ENCODE data around the gene PASK.

PASK gene

GRCh38 chr2:241064008-241064801 lies 85.1 kb downstream of the PASK start:
- peak in 2 of 4 experiments; percentile 20 to 47 for DNase-seq

GRCh38 chr2:241063587-241063986 lies 85.7 kb downstream of the PASK start:
- DNase-seq: no peak

DNA sequence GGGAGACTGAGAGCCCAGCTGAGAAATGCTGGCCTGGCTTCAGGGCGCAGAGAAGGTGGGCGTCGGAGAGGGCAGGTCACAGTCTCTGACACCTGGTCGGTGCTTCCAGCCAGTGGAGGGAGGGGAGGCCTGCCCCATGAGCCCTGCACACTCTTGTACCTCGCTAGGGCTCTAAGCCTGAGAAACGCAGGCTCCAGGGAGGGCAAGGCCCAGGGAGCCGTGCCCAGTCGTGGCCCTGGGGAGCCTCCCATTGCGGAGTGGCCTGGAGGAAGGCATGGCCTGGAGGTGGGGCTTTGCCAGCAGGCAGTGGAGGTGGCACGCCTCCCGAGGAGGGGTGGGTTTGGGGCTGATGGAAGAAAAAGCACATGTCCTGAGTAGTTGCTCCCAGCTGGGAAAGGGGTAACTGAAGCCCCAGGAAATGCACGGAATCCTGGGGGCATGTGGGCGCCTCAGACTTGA lies 86.2 kb downstream of the PASK start:
- DNase-seq: no peak

GRCh38 chr2:241062389-241063092 lies 86.7 kb downstream of the PASK start:
- DNase-seq: no peak

DNA sequence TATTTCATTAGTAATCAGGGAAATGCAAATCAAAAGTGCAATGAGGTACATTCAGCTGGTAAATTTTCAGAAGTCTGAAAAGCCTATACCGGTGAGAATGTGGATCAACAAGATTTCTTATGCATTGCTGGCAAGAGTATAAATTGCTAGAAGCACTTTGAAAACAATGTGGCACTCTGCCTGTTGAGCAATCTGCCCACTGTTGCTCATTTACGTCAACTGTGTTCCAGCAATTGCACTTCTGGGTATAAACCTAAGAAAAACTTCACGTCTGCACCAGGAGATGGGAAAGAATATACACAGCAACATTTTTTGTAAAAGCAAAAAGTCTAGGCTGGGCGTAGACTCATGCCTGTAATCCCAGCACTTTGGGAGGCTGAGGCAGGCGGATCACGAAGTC lies 88.0 kb downstream of the PASK start:
- no peak for DNase-seq

All from suppressor macrophage (primary cell).